AG04450 (cell line): ENCODE measurements around the gene STPG4. TPM values are rescaled to one million over a fixed set of nuclear protein-coding genes. Genes with fewer than 3 reads are reported as not detected.
"Not testable (repeated sequence)": the region's sequence is repeated elsewhere in the genome, so short reads cannot be mapped to it uniquely, and the experiment has no call there.

ENCODE experiments used
- CTCF ChIA-PET: fragments of 300-600, 350-600 bp; formaldehyde crosslinking; extraction: SDS; loops from one replicate; lab custom pipeline; 2022; ENCODE audit warnings: antibody characterized with exemption, inconsistent platforms; lab: Charles Lee
- POLR2A ChIA-PET: fragments of 350-600 bp; formaldehyde crosslinking; extraction: SDS; loops from one replicate; lab custom pipeline; 2021; ENCODE audit warnings: antibody characterized with exemption, inconsistent platforms; lab: Yijun Ruan, JAX
- DNase-seq: peaks from one replicate; pipeline ENCODE4 v3.0.0-alpha.2; 2011; ENCODE audit warnings: low read depth, low spot score
- H3K27ac ChIP-seq: one replicate; pipeline ENCODE4 v1.5.1; 2012; ENCODE audit warnings: low read depth, low read length, control low read depth
- H3K27me3 ChIP-seq: one replicate; pipeline ENCODE4 v1.6.0; 2012; ENCODE audit warnings: low read length; ENCODE audit not compliant: control insufficient read depth, insufficient read depth
- H3K4me3 ChIP-seq: 2 replicates; pipeline ENCODE4 v1.5.1; 2011; ENCODE audit warnings: mild to moderate bottlenecking, low read depth, low read length, control low read depth
- H3K9me3 ChIP-seq: 2 replicates; pipeline ENCODE4 v1.5.1; 2012; ENCODE audit warnings: low read length; ENCODE audit not compliant: control insufficient read depth, insufficient read depth
- CTCF ChIP-seq: IDR thresholded peaks from 2 replicates; pipeline ENCODE4 v1.5.1; 2011; ENCODE audit warnings: low read depth, low read length, control low read depth, inconsistent platforms
- polyA plus RNA-seq: library from polyadenylated mRNA; depleted of rRNA; stranded (reverse); fragments of >200 nt; gene quantifications from 2 replicates; pipeline ENCODE4 v1.2.3, GENCODE V29; 2011

The STPG4 gene
- polyA plus RNA-seq, 1 experiment, result 0.14 TPM

GRCh38 chr2:47169784-47170183, 14.7 kb upstream of the STPG4 start:
- Histone ChIP-seq H3K4me3 (no peak overlapping the region), H3K9me3 (no peaks in the 10 kb centered on the region), H3K27ac (no peak overlapping the region), H3K27me3 (no peaks in the 10 kb centered on the region)
- CTCF ChIA-PET, result interaction anchor here (1.0 to 6.1 kb wide), 2 partner anchors 154 to 180 kb away, joined by 3 to 59 read pairs; no protein-coding TSS in a partner anchor
- POLR2A ChIA-PET, result interaction anchor here (0.7 kb wide), 2 partner anchors 133 to 233 kb away, joined by 5 to 10 read pairs; no protein-coding TSS in a partner anchor
- no peak for TF ChIP-seq CTCF
- no peak for DNase-seq

- H3K27me3 ChIP-seq, DNase-seq, H3K27ac ChIP-seq, H3K9me3 ChIP-seq, H3K4me3 ChIP-seq: not testable (repeated sequence)
- POLR2A ChIA-PET, result interaction anchor here (0.6 kb wide), 1 partner anchor 95 kb away, joined by 3 read pairs; no protein-coding TSS in a partner anchor
- CTCF ChIA-PET, result interaction anchor here (6.1 kb wide), 1 partner anchor 154 kb away, joined by 59 read pairs; no protein-coding TSS in a partner anchor
These were observed 13.8 kb upstream of the STPG4 start for GRCh38 chr2:47168895-47169294.

- ChIA-PET POLR2A (interaction anchor here (0.7 kb wide), 1 partner anchor 137 kb away, joined by 3 read pairs; no protein-coding TSS in a partner anchor), CTCF (no interaction called here)
- Histone ChIP-seq H3K4me3 (no peak overlapping the region), H3K27ac (no peak overlapping the region), H3K27me3 (no peaks in the 10 kb centered on the region), H3K9me3 (no peaks in the 10 kb centered on the region)
- no peak for TF ChIP-seq CTCF
- no peak for DNase-seq
These were observed 12.0 kb upstream of the STPG4 start for GRCh38 chr2:47167149-47167548.

GRCh38 chr2:47165001-47165555, 10.0 kb upstream of the STPG4 start:
- ChIA-PET CTCF (interaction anchor here (0.8 to 2.0 kb wide), 5 partner anchors 108 to 176 kb away, joined by 3 to 5 read pairs (median 3); no protein-coding TSS in a partner anchor), POLR2A (interaction anchor here (1.5 kb wide), 1 partner anchor 158 kb away, joined by 5 read pairs; no protein-coding TSS in a partner anchor)
- Histone ChIP-seq H3K27me3 (no peaks in the 10 kb centered on the region), H3K4me3 (no peak overlapping the region), H3K9me3 (no peaks in the 10 kb centered on the region), H3K27ac (no peak overlapping the region)
- TF ChIP-seq CTCF, result no peak
- no peak for DNase-seq

GRCh38 chr2:47162780-47163179, 7.7 kb upstream of the STPG4 start:
- TF ChIP-seq CTCF, result no peak
- Histone ChIP-seq H3K9me3 (no peaks in the 10 kb centered on the region), H3K27ac (no peak overlapping the region), H3K27me3 (no peaks in the 10 kb centered on the region), H3K4me3 (no peak overlapping the region)
- ChIA-PET CTCF (no interaction called here), POLR2A (no interaction called here)
- no peak for DNase-seq
